ENCODE results near the gene DYRK3. TPM values are rescaled to one million over a fixed set of nuclear protein-coding genes. Genes with fewer than 3 reads are reported as not detected.
"Not testable (repeated sequence)": the region's sequence is repeated elsewhere in the genome, so short reads cannot be mapped to it uniquely, and the experiment has no call there.

DYRK3 gene
- polyA plus RNA-seq, 1 donor (not counting 4 experiments of a cell fraction or from before 2014, with no cell fraction given): 15.0 TPM

- no peak for FAIRE-seq
- Histone ChIP-seq H3K4me1 (ENCODE audit: control insufficient read depth, extremely low read depth, insufficient read depth, low read length) (peaks cover 33% of the 10 kb centered on the region), H3K9me1 (ENCODE audit: control insufficient read depth, extremely low read depth, insufficient read depth, low read length) (no peaks in the 10 kb centered on the region), H3K4me3 (ENCODE audit: control insufficient read depth in 2 of 3, extremely low read depth in 1 of 3, insufficient read depth in 2 of 3, low read depth in 1 of 3, low read length in 3 of 3) (peak overlapping the region; percentile 1 to 76 (median 72)), H3K4me2 (ENCODE audit: control insufficient read depth, extremely low read depth, insufficient read depth, low read depth, low read length) (peak overlapping the region; percentile 88), H3K27me3 (ENCODE audit: control insufficient read depth, extremely low read depth, insufficient read depth, low read length) (no peaks in the 10 kb centered on the region), H3K27ac (ENCODE audit: control insufficient read depth, insufficient read depth, low read length) (peak overlapping the region; percentile 98), H2AFZ (ENCODE audit: control insufficient read depth, low read length) (no peak overlapping the region), H3K36me3 (ENCODE audit: control insufficient read depth in 2 of 2, extremely low read depth in 1 of 2, insufficient read depth in 2 of 2, low read length in 2 of 2) (no peaks in the 10 kb centered on the region), H3K9me3 (ENCODE audit: control insufficient read depth, low read depth, low read length) (no peaks in the 10 kb centered on the region), H3K79me2 (ENCODE audit: control insufficient read depth, insufficient read depth, low read length) (peaks cover 15% of the 10 kb centered on the region), H4K20me1 (ENCODE audit: control insufficient read depth, extremely low read depth, insufficient read depth, low read length) (no peaks in the 10 kb centered on the region), H3K9ac (ENCODE audit: control insufficient read depth, extremely low read depth, insufficient read depth, low read length) (peak overlapping the region; percentile 80)
- no peak for DNase-seq (ENCODE audit: low read depth, low spot score)
- dilution Hi-C loops (cut with MboI; ENCODE audit: extremely low pct_ligation_motif_present, low sequenced_read_pairs): no loop called here
- TF ChIP-seq CTCF (optimal IDR thresholded peaks at IDR 0.05 in 1 of 3, IDR thresholded peaks at IDR 0.05 in 1 of 3, conservative IDR thresholded peaks at IDR 0.05 in 1 of 3; ENCODE audit: extremely low read depth in 1 of 3, insufficient read depth in 2 of 3, low read length in 3 of 3): no peak
- TF ChIP-seq EZH2 (IDR thresholded peaks at IDR 0.05; ENCODE audit: low read length): no peak
Observed at GRCh38 chr1:206636671-206637070, 1.3 kb downstream of the DYRK3 start.

GRCh38 chr1:206637605-206638004, 2.3 kb downstream of the DYRK3 start:
- H3K4me2 ChIP-seq (ENCODE audit: control insufficient read depth, extremely low read depth, insufficient read depth, low read depth, low read length): peak overlapping the region; percentile 88
- H3K9ac ChIP-seq (ENCODE audit: control insufficient read depth, extremely low read depth, insufficient read depth, low read length): no peak overlapping the region
- H3K4me3 ChIP-seq (ENCODE audit: control insufficient read depth in 2 of 3, extremely low read depth in 1 of 3, insufficient read depth in 2 of 3, low read depth in 1 of 3, low read length in 3 of 3): no peak overlapping the region
- no peaks in the 10 kb centered on the region for H3K36me3 ChIP-seq (ENCODE audit: control insufficient read depth in 2 of 2, extremely low read depth in 1 of 2, insufficient read depth in 2 of 2, low read length in 2 of 2)
- H3K9me3 ChIP-seq (ENCODE audit: control insufficient read depth, low read depth, low read length): no peaks in the 10 kb centered on the region
- no peaks in the 10 kb centered on the region for H3K9me1 ChIP-seq (ENCODE audit: control insufficient read depth, extremely low read depth, insufficient read depth, low read length)
- FAIRE-seq (no peak), DNase-seq (ENCODE audit: low read depth, low spot score) (no peak)
- dilution Hi-C loops (cut with MboI; ENCODE audit: extremely low pct_ligation_motif_present, low sequenced_read_pairs): no loop called here
- H3K79me2 ChIP-seq (ENCODE audit: control insufficient read depth, insufficient read depth, low read length): peaks cover 15% of the 10 kb centered on the region
- H3K27me3 ChIP-seq (ENCODE audit: control insufficient read depth, extremely low read depth, insufficient read depth, low read length): no peaks in the 10 kb centered on the region
- no peak for TF ChIP-seq CTCF (optimal IDR thresholded peaks at IDR 0.05 in 1 of 3, IDR thresholded peaks at IDR 0.05 in 1 of 3, conservative IDR thresholded peaks at IDR 0.05 in 1 of 3; ENCODE audit: extremely low read depth in 1 of 3, insufficient read depth in 2 of 3, low read length in 3 of 3)
- no peak for TF ChIP-seq EZH2 (IDR thresholded peaks at IDR 0.05; ENCODE audit: low read length)
- H2AFZ ChIP-seq (ENCODE audit: control insufficient read depth, low read length): no peak overlapping the region
- H3K27ac ChIP-seq (ENCODE audit: control insufficient read depth, insufficient read depth, low read length): peak overlapping the region; percentile 3
- H4K20me1 ChIP-seq (ENCODE audit: control insufficient read depth, extremely low read depth, insufficient read depth, low read length): no peaks in the 10 kb centered on the region
- H3K4me1 ChIP-seq (ENCODE audit: control insufficient read depth, extremely low read depth, insufficient read depth, low read length): peaks cover 33% of the 10 kb centered on the region

GRCh38 chr1:206642074-206642473, 6.7 kb downstream of the DYRK3 start:
- H3K9ac ChIP-seq (ENCODE audit: control insufficient read depth, extremely low read depth, insufficient read depth, low read length); H3K27ac ChIP-seq (ENCODE audit: control insufficient read depth, insufficient read depth, low read length); FAIRE-seq; H3K27me3 ChIP-seq (ENCODE audit: control insufficient read depth, extremely low read depth, insufficient read depth, low read length); H3K4me2 ChIP-seq (ENCODE audit: control insufficient read depth, extremely low read depth, insufficient read depth, low read depth, low read length); DNase-seq (ENCODE audit: low read depth, low spot score); dilution Hi-C loops (cut with MboI; ENCODE audit: extremely low pct_ligation_motif_present, low sequenced_read_pairs); H3K79me2 ChIP-seq (ENCODE audit: control insufficient read depth, insufficient read depth, low read length); H3K4me3 ChIP-seq (ENCODE audit: control insufficient read depth in 2 of 3, extremely low read depth in 1 of 3, insufficient read depth in 2 of 3, low read depth in 1 of 3, low read length in 3 of 3); H3K4me1 ChIP-seq (ENCODE audit: control insufficient read depth, extremely low read depth, insufficient read depth, low read length); H3K9me3 ChIP-seq (ENCODE audit: control insufficient read depth, low read depth, low read length); H2AFZ ChIP-seq (ENCODE audit: control insufficient read depth, low read length); H3K9me1 ChIP-seq (ENCODE audit: control insufficient read depth, extremely low read depth, insufficient read depth, low read length); H4K20me1 ChIP-seq (ENCODE audit: control insufficient read depth, extremely low read depth, insufficient read depth, low read length): not testable (repeated sequence)
- H3K36me3 ChIP-seq (ENCODE audit: control insufficient read depth in 2 of 2, extremely low read depth in 1 of 2, insufficient read depth in 2 of 2, low read length in 2 of 2): peaks cover 0 to 17% of the 10 kb centered on the region in 2 experiments

Data from keratinocyte (primary cell).